ENCODE results near the gene UPF3B. TPM values are rescaled to one million over a fixed set of nuclear protein-coding genes. Genes with fewer than 3 reads are reported as not detected.
"Not testable (repeated sequence)": the region's sequence is repeated elsewhere in the genome, so short reads cannot be mapped to it uniquely, and the experiment has no call there.

The UPF3B gene
- total RNA-seq, 1 donor = 1.7 TPM

DNA sequence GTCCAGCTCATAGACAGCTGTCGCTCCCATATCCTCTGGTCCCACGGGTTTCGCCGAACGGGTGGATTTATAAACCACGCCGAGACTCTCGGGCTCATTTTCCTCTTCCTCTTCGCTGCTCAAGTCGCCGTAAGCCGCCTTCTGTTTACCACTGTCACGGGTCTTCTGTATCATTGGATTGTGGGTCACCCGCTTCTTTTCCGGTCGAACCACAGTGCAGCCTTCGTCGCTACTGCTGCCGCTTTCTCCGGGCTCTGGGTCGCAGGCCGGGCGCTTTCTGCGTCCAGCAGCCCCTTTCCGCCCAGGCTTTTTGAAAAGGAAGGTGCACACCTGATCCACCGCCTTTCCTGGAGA, 18.5 kb upstream of the UPF3B start:
- peak overlapping the region; percentile 81 for H3K4me3 ChIP-seq (ENCODE audit: low read depth, low read length)
- DNase-seq (ENCODE audit: low read depth) = no peak
- TF ChIP-seq, protein P1, sequence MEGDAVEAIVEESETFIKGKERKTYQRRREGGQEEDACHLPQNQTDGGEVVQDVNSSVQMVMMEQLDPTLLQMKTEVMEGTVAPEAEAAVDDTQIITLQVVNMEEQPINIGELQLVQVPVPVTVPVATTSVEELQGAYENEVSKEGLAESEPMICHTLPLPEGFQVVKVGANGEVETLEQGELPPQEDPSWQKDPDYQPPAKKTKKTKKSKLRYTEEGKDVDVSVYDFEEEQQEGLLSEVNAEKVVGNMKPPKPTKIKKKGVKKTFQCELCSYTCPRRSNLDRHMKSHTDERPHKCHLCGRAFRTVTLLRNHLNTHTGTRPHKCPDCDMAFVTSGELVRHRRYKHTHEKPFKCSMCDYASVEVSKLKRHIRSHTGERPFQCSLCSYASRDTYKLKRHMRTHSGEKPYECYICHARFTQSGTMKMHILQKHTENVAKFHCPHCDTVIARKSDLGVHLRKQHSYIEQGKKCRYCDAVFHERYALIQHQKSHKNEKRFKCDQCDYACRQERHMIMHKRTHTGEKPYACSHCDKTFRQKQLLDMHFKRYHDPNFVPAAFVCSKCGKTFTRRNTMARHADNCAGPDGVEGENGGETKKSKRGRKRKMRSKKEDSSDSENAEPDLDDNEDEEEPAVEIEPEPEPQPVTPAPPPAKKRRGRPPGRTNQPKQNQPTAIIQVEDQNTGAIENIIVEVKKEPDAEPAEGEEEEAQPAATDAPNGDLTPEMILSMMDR (IDR thresholded peaks at IDR 0.05; ENCODE audit: insufficient read depth, low read depth, low read length) = no peak

DNA sequence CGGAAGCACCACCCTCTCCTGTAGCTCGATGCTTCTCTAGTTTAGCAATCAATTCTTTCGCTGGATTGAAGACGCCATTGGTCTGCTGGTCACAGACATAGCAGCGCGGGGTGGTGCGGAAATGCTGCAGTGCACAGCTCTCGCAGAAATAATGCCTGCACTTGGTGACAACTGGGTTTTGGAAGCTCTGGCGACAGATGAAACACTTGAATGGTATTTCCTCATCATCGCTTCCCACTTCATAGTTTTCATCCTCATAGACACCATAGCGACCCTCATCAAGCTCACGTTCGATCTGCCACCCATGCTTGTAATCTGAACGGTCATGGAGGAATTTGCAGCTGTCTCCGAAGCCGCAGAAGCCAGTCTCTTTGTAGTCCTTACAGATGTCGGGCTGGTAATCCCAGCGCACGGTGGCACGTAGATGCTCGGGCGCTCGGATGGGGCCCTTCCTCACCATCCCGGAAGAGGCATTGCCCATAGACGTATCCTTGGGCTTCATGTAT, 17.9 kb upstream of the UPF3B start:
- peak; percentile 31 for DNase-seq (ENCODE audit: low read depth)
- H3K4me3 ChIP-seq (ENCODE audit: low read depth, low read length) = peak overlapping the region; percentile 81
- TF ChIP-seq, protein P1 (IDR thresholded peaks at IDR 0.05; ENCODE audit: insufficient read depth, low read depth, low read length) = no peak

GRCh38 chrX:119853444-119853843, 681 bp upstream of the UPF3B start:
- TF ChIP-seq, protein P1 (IDR thresholded peaks at IDR 0.05; ENCODE audit: insufficient read depth, low read depth, low read length) = no peak
- DNase-seq (ENCODE audit: low read depth) = no peak

DNA sequence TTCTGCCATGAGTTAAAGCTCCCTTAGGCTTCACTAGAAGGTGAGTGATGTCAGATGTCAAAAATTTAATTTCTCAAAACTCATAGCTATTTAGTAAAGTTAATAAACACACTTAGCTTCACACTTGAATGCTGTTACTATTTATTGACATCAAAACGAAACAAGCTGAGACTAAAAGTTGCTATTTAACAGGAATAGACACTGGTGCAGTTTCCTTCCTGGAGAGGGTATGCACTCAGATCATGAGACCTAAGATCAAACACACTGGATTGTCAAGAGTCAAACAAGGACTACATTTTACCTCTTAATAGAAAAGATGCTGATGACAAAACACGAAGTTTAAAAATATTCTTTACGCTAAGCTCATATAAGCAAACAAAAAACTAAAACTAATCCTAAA, 18.9 kb downstream of the UPF3B start:
- no peak overlapping the region for H3K4me3 ChIP-seq (ENCODE audit: low read depth, low read length)
- DNase-seq (ENCODE audit: low read depth) = no peak
- TF ChIP-seq, protein P1 (IDR thresholded peaks at IDR 0.05; ENCODE audit: insufficient read depth, low read depth, low read length) = no peak

More at GRCh38 chrX:119853444-119853843, 681 bp upstream of the UPF3B start:
- H3K4me3 ChIP-seq (ENCODE audit: low read depth, low read length) = peak overlapping the region; percentile 42

DNA sequence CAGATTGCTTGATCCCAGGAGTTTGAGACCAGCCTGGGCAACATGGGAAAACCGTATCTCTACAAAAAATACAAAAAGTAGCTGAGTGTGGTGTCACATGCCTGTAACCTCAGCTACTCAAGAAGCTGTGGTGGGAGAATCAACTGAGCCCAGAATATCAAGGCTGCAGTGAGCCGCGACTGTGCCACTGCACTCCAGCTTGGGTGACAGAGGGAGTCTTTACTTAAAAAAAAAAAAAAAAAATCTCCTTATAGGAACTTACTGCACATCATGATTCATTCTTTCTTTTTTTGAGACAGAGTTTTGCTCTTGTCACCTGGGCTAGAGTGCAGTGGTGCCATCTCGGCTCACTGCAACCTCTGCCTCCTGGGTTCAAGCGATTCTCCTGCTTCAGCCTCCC, 24.3 kb downstream of the UPF3B start:
- no peak for DNase-seq (ENCODE audit: low read depth)
- TF ChIP-seq, protein P1 (IDR thresholded peaks at IDR 0.05; ENCODE audit: insufficient read depth, low read depth, low read length) = no peak
- H3K4me3 ChIP-seq (ENCODE audit: low read depth, low read length) = no peak overlapping the region

DNA sequence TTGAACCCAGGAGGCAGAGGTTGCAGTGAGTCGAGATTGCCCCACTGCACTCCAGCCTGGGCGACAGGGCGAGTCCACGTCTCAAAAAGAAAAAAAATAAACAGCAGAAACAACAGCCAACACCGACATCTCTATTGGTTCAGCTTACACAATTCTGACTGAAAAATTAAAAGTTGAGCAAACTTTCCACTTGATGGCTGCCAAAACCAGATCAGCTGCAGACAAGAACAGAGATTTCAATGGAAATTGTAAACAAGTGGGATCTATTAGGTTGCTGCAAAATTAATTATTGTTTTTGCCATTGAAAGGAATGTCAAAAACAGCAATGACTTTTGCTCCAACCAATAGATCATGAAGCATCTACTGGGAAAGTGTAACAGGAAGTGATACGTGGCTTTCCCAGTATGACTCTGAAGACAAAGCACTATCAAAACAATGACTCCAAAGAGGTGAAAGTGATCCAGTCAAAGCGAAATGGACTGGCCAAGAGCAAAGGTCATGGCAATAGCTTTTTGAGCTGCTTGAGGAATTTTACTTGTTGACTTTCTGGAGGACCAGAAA, 26.3 kb downstream of the UPF3B start:
- DNase-seq (ENCODE audit: low read depth) = peak; percentile 63
- no peak overlapping the region for H3K4me3 ChIP-seq (ENCODE audit: low read depth, low read length)
- TF ChIP-seq, protein P1 (IDR thresholded peaks at IDR 0.05; ENCODE audit: insufficient read depth, low read depth, low read length) = no peak

GRCh38 chrX:119824221-119824620, 28.5 kb downstream of the UPF3B start:
- H3K4me3 ChIP-seq (ENCODE audit: low read depth, low read length); DNase-seq (ENCODE audit: low read depth): not testable (repeated sequence)

GRCh38 chrX:119821703-119822102, 31.1 kb downstream of the UPF3B start:
- DNase-seq (ENCODE audit: low read depth) = peak; percentile 41
- H3K4me3 ChIP-seq (ENCODE audit: low read depth, low read length) = not testable (repeated sequence)

Measured in fibroblast of villous mesenchyme (primary cell).